Measurements from ENCODE around the gene PRLR.
"Not testable (repeated sequence)": the region's sequence is repeated elsewhere in the genome, so short reads cannot be mapped to it uniquely, and the experiment has no call there.

PRLR gene

DNA sequence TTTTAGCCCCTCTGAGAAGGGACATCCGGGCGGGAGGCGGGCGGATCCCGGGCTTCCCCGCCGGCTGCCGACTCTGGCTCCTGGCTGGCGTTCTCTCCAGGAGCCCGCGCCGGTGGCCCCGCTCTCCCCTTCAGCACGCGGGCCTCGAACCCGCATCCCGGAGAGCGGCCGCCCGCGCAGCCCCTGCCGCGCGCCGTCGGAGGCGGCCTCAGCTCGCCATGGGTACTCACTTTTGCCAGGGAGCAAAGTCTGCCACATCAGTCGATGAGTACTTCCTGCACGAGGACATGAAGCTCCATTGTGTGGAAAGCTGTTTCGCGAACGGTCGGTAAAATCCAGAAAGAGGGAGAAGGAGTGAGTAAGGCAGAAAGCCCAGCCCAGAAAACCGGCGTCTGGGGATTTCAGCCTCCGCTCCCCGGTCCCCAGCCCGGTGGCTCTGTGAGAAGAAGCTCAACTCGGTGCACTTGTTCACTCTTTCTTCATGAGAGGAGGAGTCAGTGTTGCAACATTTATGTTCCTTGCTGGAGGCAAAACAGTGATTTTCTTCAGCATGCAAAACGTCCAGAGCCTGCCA lies at the start of gene PRLR:
Gene PRLR, minus strand, starts transcription at position 450 of the 574 bp plus-strand sequence. CDS start 140,867 bp downstream, outside the sequence.
- no peak for DNase-seq

DNA sequence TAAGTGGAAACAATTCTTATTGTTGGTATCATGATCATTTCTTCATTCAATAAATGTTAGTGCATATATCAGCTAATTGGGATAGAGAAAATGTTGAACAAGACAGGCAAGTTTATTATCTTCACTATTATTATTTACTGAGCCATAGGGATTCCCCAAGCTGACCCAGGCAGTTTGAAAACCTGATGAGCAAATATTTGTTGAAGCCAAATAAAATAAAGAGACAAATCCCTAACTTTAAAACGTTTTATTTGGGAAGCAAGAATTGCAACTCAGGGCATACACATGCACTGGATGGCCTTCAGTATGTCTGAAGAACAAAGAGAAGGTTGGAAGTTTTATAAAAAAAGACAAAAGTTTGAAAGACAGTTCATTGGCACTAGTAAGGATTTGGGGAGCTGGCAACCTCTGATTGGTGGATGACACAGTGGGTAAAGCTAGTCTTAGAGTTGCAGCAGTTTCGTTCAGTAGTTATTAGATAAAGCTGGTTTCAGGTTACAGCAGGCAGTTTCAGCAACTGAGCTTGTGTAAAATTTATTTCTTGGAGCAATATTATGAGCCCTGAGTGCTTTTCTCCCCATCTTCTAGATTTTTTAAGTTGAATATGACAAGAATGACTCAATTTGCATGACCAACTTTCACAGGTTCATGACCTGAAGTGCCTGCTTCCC lies 44.7 kb upstream of the PRLR start:
- no peak for DNase-seq

DNA sequence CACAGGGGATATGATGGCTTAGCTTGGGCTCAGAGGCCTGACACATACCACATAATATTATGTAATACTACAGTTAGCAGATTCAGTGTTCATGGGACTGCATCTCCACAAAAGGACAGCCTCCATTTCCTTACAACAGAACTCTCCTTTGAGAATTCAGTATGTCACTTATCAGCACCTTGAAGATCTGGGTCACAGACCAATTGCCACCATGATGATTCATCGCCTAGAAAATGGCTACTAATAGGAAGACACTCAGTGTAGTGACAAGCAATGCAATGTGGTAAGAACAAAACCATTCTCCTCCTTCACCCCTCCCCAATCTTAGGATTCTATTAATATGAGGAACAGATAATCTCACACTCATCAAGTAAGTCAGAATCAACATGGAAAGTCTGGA lies 38.7 kb upstream of the PRLR start:
- no peak for DNase-seq

DNA sequence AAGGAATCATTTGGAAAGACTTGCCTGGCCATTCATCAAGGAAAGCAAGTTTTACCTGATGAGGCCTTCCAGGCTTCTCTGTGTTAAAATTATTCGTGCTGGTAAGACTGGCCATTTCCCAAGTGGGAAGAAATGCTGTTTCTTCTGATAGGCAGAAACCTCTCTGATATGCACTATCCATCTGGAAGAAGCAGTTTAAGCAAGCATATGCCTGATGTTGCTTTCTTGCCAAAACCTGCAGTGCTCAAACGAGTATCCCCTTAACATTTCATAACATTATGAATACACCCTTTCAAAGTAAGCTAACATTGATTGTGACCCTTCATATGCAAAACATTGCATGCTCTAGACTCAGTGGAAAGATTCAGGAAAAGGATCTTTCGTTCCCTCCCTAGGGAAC lies 36.0 kb upstream of the PRLR start:
- no peak for DNase-seq

- no peak for DNase-seq
Measured at GRCh38 chr5:35264509-35264908, 34.2 kb upstream of the PRLR start.

DNA sequence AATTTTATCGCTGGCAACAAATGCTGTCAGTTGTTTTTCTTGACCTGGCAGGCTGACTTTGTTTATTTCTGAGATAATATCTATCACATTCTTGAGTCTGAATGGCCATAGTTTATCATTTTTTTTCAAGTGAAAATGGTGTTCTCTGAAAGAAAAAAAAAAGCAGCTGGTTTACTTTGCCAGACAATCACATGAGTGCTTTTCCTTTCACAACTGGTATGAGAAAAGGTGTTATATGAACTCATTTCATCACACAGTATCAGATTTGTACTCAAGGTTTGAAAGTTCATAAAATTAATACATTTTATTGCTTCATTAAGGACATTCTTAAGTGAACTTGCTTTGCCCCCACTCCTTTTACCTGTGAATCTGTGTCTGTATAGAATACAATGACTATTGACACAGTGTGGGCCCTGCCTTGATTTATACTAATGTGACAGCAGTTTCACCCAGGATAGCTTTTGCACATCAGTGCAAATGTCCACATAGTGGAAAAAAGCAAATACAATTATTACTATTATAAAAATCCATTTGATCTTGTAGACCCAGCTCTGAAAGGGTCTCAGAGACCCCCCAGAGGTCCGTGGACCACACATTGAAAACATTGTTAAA lies 33.1 kb upstream of the PRLR start:
- no peak for DNase-seq

DNA sequence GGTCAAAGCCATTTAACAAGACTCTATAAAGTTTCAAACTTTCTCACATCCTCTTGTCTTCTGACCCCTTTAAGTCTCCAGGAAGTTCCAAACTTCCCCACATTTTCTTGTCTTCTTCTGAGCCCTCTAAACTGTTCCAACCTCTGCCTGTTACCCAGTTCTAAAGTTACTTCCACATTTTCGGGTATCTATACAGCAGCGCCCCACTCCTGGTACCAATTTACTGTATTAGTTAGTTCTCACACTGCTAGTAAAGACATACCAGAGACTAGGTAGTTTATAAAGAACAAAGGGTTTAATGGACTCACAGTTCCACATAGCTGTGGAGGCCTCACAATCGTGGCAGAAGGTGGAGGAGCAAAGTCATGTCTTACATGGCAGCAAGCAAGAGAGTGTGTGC lies 23.3 kb upstream of the PRLR start:
- DNase-seq, result no peak

DNA sequence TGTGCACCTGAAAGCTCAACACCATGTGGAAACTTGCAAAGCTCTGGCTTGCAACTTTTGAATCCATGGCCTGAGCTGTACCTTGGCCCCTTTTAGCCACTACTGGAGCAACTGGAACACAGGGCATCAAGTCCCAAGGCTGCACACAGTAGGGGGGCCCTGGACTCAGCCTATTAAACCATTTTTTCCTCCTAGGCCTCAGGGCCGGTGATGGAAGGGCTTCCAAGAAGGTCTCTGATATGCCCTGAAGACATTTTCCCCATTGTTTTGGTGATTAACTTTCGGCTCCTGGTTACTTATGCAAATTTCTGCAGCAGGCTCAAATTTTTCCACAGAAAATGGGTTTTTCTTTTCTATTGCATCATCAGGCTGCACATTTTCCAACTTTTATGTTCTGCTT lies 22.7 kb upstream of the PRLR start:
- no peak for DNase-seq

DNA sequence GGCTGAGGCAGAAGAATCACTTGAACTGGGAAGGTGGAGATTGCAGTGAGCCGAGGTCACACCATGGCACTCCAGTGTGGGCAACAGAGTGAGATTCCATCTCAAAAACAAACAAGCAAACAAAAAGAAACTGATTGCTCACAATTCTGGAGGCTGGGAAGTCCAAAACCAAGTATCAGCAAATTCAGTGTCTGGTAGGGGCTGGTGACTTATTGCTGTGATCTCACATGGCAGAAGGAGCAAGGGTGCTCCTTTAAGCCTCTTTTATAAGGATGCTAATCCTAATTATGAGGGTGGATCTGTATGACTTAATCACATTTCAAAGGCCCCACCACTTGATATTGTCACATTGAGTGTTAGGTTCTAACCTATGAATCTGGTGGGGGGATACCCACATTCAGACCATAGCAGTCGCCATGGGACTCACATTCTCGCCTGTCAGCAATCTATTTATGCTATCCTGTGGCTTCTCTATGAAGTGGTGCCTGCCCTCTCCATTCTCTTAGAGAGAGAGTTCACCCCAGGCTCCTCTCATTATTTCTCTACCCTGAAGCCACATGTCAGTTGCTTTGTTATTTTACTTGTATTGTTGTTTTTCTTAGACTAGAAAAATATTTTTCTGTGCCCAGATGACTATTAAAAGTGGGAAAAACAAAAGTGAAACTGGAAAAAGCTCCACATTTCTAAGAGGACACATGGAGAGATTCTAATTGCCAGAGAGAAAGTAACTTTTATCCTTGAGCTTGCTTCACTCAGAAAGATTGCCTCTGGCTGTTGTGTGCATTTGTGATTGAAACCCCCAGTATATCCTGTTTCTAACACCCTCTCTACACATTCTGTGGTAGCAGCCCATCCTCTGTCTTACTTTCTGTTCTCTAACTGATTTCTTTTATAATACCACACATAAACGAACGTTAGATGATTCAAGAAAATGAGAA lies 18.8 kb upstream of the PRLR start:
- no peak for DNase-seq

DNA sequence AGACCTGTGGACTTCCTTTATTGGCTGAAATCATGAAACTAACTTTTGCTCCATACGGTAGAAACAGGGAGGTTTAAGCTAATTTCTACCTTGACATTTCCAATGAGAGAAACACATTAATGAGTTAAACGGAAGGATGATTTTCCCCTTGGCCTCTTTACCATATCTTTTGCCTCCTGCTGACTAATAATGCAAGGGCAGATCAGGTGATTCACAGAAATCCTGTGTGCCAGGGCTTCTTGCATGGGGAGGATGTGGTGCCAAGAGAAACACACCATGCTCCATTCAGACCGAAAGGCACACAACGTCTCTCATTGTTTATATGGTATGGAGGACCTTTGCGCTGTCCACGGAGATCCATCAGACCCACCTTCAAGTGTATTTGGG lies 17.4 kb upstream of the PRLR start:
- no peak for DNase-seq

GRCh38 chr5:35246900-35247647 lies 16.8 kb upstream of the PRLR start:
- DNase-seq, result no peak

GRCh38 chr5:35246411-35246810 lies 16.1 kb upstream of the PRLR start:
- no peak for DNase-seq

- DNase-seq, result not testable (repeated sequence)
Measured at GRCh38 chr5:35245371-35245770, 15.1 kb upstream of the PRLR start.

GRCh38 chr5:35244171-35244570 lies 13.9 kb upstream of the PRLR start:
- DNase-seq, result no peak

GRCh38 chr5:35242702-35243258 lies 12.5 kb upstream of the PRLR start:
- DNase-seq, result no peak

DNA sequence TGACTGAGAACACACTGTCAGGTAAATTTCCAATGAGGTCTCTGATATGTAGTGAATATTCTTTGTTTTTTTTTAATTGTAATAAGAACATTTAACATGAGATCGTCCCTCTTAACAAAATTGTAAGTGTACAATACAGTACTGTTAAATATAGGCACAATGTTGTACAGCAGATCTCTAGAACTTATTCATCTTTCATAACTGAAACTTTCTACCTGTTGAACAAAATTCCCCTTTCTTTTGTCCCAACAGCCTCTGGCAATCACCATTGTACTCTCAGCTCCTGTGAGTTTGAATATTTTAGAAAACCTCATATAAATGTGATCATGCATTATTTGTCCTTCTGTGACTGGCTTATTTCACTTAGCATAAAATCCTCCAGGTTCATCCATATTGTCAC lies 10.6 kb upstream of the PRLR start:
- no peak for DNase-seq

DNA sequence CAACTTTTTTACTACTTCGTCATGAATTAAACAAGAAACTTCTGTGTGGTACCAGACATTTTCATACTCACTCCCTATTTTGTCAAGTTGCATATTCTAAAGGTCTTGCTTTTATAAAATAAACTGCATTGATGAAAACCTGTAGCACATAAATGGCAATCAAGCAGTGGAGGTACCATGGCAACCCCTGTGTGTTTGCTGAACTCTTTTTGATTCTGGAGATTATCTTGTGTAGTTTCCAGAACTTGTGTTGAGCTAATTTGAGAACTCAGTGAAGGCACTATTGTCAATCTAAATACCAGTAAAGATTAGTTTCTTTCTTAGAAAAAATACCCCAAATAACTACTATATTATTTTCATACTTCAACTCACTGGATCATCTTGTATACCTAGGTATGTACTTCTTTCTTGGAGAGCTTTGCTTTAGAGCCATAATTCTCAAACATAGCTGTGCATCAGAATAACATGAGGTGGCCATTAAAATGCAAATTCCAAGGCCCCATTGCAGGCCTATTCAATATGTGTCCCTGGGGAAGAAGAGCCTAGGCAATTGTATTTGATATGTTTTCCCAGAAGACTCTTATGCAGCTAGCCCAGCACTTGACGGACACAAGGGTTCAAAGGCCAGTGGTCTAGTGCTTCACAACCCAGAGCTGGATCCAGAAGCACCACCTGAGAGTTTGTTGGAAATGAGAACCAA lies 9.8 kb upstream of the PRLR start:
- DNase-seq, result no peak

DNA sequence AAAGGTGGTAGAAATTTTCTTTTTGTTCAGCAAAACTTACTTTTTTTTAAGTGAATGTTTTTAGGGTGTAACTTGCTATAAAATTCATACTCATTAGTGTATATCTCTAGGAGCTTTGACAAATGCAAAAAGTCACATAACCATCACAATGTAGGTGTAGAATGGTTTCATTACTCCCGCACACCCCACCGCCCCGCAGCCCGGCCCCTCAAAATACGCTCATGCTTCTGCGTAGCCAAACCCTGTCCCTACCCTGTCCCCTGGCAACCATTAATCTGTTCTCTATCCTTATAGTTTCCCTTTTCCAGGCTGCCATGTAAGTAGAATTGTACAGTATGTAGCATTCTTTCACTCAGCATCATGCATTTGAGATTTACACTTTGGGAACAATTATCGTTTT lies 9.2 kb upstream of the PRLR start:
- DNase-seq, result no peak

GRCh38 chr5:35237580-35238376 lies 7.5 kb upstream of the PRLR start:
- DNase-seq, result no peak

GRCh38 chr5:35236770-35237169 lies 6.5 kb upstream of the PRLR start:
- no peak for DNase-seq

- DNase-seq, result no peak
Measured at GRCh38 chr5:35233601-35234000, 3.3 kb upstream of the PRLR start.
